Stimulated activated naive CD4-positive, alpha-beta T cell treated with Interleukin-2 at 50 U/mL for 16 hours (primary cell): ENCODE results near the gene GSTM2.

ENCODE experiments used
- DNase-seq: peaks from one replicate; lab custom pipeline; 2025; lab: John Stamatoyannopoulos, UW

The GSTM2 gene

DNA sequence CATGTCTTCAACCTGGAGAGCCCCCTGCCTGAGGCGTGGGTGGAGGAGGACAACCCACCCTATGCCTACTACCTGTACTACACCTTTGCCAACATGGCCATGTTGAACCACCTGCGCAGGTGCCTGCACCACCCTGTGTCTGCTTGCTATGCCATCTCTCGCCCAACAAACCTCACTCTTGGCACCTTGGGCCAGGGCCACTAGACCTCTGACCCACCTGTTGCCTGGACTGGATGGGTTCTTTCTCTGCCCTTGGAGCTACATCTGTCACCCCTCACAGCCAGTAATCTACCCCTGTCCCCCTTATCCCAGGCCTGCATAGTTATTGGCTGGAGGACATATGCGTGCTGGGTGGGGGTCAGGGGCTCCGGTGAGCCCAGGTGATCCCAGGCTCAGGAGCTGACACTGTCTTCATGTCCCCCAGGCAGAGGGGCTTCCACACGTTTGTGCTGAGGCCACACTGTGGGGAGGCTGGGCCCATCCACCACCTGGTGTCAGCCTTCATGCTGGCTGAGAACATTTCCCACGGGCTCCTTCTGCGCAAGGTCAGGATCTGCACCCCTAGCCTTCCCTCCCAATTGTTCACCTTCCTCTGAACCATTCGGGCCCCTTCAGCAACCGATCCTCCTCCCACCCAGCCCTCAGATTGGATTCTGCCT, 38.4 kb upstream of the GSTM2 start:
- no peak for DNase-seq

DNA sequence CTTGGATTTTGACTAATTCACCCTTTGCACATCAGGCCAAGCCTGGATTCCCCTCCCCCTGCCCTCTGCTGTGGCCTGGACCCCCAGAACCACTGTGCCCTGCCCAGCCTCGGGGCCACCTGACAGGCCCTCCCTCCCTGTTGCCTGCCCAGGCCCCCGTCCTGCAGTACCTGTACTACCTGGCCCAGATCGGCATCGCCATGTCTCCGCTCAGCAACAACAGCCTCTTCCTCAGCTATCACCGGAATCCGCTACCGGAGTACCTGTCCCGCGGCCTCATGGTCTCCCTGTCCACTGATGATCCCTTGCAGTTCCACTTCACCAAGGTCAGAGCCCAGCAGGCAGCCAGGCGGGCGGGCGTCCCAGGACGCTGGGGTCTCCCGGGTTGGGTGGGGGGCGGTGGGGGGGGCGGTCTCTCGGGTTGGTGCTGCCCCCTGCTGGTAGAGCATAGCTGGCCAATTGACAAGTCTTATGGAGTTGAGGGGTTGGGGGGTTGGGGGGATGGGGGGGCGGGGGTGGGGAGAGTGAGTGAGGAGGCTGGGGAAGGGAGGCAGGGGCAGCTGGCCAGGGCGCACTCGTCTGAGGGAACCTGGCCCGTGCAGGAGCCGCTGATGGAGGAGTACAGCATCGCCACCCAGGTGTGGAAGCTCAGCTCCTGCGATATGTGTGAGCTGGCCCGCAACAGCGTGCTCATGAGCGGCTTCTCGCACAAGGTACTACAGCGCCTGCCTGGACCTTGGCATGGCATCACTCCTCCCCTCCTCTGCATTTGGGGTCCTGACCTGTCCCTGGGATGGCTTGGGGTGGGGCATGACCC, 37.6 kb upstream of the GSTM2 start:
- peak; percentile 34 for DNase-seq

DNA sequence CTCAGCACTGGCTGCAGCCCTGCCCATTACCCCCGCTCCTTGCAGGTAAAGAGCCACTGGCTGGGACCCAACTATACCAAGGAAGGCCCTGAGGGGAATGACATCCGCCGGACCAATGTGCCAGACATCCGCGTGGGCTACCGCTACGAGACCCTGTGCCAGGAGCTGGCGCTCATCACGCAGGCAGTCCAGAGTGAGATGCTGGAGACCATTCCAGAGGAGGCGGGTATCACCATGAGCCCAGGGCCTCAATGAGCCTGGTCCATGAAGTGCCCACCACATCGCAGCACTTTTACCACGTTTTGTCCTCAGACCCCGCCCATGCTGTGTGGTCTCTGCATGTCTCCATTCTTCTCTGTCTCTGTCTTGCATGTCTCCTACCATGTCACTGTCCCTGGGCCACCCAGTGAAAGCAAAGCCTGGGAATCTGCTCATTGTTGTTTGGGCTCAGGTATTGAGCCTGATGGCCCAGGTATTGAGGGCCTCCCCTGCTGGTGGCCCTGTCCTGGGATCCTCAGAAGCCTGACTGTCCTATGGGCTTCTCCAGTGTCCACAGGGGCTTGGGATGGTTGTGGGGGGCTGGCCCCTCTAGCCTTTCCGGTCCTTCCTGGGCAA, 36.9 kb upstream of the GSTM2 start:
- no peak for DNase-seq

DNA sequence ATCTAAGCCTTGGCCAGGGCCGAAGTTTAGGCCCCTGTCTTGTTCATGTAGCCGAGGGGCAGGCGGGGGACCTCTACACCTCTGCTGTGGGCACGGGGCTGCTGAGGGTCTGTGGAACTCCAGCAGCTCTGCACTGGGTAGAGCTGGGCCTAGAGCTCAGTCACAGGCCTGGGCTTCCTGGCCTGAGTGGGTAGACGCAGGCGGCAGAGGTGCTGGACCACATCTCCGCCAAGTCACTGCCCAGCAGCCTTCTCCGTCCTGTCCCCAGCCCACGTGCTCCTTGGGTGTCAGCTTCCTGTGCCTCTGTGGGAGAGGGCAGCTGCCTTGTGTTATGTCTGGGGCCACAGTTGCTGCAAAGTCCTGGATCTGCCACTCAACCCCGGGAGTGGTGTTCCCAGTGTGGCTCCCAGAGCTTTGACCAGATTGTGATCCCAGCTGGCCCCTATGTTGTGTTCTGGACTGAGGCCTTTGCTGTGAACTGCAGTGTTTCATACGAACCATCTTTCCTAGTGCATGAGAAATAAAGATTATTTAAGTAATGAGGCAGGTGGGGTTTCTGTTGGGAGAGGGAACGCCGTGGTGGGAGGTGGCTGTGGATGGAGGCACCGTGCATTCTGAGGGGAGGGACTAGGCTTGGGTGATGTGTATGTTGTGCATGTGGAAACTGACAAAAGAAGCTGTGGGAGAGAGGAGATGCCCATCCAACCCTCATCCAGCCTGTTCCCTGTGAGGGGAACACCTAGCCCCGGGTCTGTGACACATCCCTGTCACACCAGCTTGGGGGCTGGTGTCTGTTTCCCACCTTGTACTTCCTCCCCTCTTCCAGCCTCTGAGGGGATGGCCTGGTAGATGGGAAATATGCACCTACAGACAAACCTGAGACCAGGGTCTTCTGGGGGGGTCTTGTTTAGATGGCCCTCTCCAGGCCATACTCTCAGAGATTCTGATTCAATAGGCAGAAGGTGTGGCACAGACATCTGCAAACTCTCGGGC, 36.0 kb upstream of the GSTM2 start:
- no peak for DNase-seq

DNA sequence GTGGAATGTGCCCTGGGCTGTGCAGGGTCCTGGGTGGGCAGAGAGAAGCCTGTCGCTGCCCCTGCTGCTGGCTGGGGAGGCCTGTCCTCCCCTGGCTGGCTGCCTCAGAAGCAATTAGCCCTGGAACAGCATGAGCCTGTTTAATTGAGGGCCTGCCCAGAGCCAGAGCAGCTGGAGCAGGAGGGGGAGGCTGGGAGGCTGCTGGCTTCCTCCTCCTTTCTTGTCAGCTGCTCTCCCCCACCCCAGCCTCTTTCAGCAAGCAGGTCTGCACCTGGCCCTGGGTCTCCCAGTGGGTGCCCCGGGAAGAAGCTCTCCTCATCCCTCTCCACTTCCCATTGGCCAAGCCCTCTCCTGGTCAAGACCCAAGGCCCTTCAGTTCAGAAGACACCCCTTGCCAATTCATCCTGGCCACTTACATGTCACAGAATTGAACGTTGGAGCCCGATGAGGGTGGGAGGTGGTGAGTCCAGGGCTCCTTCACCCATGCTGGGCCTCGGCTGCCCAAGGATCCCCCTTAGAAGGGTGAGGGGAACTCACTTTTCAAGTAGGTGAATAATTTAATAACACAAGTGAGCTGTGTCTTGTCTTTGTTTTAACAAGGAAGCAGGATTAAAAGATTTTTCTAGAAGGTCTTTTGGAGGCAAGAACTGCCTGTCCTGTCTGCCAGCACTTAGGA, 35.0 kb upstream of the GSTM2 start:
- no peak for DNase-seq

DNA sequence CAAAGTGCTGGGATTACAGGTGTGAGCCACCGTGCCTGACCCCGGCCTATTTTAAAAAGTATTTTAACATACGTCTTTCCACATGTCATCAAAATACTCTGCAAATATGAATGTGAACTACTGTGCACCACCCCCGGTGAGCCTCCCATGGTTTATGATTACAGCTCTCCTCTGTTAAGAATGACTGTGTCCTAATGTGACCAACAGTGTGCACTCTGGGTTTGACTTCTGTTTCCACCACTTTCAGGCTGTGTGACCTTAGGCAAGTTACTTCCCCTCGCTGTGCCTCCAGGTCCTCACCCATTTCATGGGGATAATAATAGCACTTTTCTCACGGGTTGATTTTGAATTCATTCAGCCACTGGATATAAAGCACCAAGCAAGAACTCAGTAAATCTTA, 33.6 kb upstream of the GSTM2 start:
- no peak for DNase-seq

DNA sequence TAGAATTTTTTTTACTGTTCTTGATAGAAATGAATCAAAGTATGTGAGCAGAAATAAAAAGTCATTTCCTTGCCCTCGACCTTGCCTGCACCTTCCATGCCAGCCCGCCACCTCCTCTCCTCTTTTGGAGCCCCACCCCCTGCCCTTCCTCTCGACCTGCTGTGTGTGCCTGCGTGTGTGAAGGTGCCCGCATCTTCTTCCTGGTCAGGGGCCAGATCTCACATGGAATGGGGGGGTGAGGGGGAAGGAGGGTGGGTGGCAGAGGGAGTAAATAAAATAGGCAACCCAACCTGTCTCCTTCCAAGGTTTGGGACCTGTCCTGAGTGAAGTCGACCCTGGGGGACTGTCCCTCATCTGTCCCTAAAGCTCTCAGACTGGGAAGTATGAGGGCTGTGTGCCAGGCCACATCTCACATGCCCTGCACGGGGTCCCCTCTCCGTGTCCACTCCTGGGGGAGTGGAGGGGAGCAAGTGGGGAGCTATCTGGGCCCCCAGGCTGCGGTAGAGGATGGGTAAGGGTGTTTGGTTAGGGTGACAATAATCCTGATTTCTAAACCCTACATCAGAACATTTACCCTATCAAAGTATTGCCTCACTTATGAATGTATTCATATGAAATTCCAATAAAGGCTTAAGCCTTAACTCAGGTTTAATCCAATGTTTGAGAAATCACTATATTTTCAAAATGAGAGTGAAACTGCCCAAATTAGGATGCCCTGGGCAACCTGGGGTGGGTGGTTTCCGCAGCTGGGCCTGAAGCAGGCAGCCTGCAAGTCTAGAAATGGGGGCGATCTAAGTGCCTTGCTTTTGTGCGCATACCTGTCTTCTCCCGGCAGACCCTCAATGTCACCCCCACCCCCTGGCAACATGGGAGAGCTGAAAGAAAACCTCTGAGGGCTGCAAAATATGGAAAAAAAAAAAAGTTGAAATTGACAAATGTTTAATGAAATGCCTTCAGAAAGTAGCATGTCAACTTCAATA, 32.8 kb upstream of the GSTM2 start:
- DNase-seq = peak; percentile 9

DNA sequence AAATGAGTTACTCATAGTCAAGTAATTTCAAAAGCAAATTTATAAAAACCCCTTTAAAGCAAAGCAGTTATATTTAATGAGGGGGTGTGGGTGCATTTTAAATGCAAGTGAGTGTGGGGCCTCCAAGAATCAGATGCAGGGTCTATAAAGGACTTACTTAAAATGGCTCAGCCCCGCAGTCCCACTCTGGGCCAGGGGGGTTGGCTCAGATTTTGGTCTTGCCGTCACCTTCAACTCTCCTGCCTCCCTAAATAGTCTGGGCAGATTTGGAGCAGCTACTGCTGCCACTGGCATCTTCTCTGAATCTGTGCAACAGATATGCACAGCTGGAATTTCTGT, 32.0 kb upstream of the GSTM2 start:
- DNase-seq = no peak

DNA sequence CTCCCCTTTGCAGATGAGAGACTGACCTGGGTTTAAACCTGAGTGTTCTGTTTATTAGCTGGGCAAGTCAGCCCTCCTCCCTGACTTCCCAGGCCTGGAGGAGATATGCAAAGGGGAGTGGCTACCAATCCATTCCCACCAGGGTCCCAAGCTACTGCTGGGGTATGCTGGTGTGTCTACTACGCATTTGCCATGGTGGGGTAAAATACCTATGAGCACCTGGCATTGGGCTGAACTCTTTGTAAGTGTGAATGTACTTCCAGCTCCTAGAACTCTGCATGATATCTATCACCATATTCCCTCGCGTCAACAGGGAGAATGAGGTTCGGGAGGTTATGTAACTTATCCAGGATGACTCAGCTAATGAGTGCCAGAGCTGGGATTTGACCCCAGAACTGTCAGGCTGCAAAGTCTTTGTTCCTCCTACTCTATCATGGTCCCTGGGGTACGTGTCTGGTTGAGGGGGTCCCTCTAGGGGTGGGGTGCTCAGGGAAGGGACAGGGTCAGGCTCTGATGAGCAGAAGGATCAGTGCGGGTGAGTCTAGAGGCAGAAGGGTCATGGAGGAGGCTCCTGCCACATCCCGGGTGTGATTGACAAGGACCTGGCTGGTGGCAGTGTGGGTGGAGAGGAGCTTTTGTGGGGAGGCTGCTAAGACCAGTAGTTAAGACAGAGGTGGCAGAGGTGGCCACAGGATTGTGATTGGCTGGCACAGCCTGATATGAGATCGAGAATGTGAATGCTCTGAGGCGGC, 31.5 kb upstream of the GSTM2 start:
- no peak for DNase-seq

DNA sequence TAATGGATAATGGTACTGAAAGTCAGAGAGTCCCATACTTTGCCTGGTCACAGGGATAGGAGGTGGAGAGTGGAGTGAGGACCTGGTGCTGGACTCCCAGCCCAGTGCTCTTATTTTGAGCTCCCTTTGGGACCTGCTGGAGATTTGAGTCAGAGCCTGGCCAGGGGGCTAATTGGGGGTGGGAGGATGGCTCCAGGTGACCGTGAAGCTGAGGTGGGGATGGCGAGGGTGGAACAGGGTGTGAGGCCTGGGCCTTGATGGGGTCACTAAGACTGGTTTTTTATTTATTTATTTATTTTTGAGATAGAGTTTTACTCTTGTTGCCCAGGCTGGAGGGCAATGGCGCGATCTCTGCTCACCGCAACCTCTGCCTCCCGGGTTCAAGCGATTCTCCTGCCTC, 30.4 kb upstream of the GSTM2 start:
- no peak for DNase-seq

DNA sequence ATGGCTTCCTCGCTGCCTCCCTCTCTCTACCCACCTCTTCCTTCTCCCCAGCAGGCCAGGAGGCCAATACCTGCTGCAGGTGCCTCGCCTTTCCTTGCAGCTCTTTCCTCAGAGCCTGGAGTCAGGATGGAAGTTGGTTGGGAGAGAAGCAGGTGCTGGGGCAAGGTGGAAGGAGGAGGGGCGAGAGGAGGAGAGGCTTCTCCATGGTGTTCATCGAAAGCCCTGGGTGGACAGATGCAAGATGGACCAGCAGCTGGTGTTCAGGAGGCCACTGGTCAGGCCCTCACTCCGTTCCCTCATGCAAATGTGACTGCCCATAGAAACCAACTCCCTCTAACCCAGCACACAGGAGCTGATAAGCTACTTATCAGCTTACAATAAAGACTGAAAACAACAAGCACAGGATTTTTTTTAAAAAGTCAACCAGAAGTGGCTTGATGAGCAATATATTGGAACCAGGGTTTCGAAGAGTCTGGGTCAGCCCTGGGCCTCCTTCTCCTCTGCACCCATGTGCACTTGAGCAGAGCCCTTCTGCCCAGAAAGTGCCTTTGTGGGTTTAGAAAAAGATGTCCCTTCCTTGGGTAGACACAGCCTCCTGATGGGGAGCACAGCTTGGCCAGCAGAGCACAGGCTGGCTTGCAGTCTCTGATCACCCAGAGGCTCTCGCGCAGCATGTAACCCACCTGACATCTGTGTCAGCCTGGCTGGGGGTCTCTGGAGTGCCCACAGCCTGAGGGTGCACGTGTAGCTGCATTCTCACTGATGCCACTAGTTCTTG, 28.6 kb upstream of the GSTM2 start:
- DNase-seq = no peak

DNA sequence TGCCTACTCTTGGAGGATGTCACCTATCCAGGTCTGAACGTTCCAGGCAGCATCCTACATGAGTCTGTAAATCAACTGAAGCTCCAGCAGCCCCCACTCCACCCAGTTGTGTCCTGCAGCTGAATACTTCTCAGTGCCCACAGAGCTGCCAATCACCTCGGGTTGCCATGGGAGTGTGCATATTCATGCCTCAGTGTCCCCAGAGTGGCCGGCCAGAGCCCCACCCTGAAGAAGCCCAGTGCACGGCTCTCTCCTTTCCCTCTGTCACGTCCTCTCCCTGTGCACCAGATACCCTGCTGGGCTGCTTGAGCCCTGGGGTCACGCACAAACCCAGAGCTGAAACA, 28.0 kb upstream of the GSTM2 start:
- DNase-seq = no peak

DNA sequence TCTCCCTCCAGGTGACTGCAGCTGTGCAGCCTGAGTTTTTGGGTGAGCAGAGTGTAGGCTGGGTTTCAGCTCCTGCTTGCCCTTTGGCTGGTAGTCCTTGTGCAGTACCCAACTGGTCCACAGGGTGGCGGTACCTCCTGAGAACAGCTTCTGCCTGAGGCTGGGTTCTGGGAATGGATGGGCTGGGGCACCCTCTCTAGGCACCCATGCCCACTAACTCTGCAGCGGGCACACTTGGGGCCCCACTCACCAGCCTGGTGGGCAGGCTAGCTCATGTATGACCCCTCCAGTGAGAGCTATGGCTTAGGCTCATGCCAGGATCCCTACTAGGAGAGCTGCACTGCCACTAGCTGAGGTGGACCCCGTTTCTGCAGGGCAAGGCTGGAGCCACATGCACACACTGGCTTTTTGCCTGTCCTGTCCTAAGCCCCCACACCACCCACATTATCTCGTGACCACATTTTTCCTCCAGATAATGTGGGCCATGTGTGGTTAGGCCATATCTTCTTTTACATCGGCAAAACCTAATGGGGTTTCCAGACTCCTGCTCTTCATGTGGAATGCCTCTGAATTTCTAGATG, 27.5 kb upstream of the GSTM2 start:
- DNase-seq = peak; percentile 87

DNA sequence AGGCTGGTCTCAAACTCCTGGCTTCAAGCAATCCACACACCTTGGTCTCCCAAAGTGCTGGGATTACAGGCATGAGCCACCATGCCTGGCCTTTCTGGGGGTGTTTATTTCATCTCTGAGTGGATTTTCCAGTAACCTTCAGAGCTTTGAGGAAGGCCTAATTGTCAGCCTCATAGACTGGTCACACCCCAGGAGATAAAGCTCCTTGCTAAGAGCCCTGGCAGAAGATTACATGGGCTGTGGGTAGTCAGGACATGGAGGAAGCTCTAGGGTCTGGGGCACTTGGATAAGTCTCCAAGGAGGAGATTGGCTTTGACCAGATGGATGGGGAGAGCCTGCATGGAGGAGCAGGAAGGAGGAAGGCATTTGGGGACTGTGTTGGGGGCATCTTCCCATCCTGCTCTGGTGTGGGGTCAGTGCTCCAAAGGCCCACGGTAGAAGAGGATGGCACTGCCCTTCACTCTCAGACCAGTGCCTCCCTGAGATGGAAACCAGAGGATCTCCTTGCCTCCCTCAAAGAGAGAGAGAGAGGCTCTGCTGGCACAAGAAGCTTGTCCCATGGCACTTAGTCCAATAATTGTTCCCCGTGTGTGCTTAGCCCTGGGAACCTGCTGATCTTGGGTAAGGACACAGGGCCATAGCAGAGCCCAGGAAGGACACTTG, 26.6 kb upstream of the GSTM2 start:
- DNase-seq = no peak

DNA sequence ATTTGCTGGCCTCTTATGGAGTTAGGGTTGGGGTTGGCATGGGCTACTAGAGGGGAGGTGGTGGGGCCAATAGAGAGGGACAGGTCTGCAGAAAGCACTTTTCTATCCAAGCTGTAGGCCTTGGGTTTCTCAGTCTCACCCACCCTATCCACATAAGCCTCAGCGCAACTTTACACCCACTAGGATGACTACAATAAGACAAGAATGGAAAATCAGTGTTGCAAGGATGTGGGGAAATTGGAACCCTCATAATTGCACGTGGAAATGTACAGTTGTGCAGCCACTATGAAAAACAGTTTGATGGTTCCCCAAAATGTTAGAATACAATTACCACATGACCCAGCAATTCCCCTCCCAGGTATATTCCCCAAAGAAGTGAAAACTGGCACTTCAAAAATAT, 26.0 kb upstream of the GSTM2 start:
- DNase-seq = no peak

DNA sequence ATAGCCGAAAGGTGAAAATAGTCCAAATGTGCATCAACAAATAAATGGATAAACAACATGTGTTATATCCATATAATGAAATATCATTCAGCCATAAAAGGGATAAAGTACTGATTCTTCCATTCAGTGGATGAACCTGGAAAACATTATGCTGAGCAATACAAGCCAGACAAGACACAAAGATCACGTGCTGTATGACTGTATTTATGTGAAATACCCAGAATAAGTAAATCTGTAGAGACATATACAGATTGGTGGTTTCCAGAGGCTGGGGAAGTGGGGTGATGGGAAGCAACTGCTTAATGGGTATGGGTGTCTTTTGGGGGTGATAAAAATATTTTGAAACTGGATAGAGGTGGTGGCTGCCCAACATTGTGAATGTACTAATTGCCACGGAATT, 25.2 kb upstream of the GSTM2 start:
- no peak for DNase-seq

DNA sequence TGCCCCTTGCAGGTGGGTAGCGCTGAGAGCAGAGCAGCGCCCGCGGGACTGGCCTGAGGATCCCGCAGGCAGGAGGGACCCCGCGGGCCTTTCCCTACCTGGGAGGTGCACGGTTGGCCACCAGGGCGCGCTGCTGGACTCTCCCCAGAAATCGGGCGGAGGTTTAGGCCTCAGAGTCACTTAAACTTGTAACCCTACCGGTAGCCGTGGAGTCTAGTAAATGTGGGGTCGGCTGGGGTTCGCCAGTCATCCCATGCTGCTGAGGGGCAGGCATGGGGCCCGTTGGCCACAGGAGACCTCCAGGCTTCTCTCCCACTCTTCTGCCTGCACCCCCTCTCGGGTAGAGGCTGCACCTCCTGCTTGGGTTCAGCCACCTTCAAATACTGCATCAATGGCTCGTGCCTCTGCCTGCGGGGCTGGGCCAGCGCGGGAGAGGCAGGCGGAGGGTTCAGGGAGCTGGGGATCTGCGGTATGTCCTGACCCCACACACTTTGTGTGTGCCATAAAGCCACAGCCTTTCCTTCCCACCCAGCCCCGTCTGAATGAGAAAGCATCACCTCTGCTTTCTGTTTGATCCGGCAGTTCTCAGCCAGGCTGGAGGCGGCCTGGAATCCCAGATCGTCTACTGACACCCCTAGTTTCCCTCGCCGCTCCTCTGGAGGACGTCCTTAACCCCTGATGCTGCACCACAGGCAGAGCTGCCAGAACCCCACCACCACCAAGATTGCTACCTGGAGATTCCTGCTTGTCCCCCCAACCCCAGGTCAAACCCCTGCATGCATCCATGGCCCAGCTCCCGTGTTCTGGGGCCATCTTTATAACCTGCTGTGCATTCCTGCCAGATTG, 24.2 kb upstream of the GSTM2 start:
- DNase-seq = peak; percentile 80
